OCI-LY3 (cell line): ENCODE results near the gene NR3C1.

Experiments
- EZH2phosphoT487 ChIP-seq: fragments of 200-600 bp; shearing (Covaris generic); IDR thresholded peaks from 2 replicates; pipeline ENCODE4 v1.6.1; 2018; ENCODE audit warnings: antibody characterized with exemption, mixed run types, low read depth
- TF ChIP-seq, protein P1 (sequence below): fragments of 200-600, 300-600 bp; sonication (generic); IDR thresholded peaks from 2 replicates; pipeline ENCODE4 v1.5.1; 2014; ENCODE audit warnings: antibody characterized with exemption, low read length, low read depth

DNA sequence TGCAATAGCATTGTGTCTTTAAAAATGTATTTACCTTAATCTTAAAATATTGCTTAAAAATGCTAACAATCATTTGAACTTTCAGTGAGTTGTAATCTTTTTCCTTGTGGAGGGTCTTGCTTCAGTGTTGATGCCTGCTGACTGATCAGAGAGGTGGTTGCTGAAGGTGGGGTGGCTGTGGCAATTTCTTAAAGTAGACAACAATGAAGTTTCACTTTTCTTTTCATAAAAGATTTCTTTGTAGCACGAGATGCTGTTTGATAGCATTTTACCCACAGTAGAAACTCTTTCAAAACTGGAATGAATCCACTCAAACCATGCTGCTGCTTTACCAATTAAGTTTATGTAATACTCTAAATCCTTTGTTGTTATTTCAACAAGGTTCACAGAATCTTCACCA lies 50.8 kb downstream of the NR3C1 start:
- TF ChIP-seq, protein P1, sequence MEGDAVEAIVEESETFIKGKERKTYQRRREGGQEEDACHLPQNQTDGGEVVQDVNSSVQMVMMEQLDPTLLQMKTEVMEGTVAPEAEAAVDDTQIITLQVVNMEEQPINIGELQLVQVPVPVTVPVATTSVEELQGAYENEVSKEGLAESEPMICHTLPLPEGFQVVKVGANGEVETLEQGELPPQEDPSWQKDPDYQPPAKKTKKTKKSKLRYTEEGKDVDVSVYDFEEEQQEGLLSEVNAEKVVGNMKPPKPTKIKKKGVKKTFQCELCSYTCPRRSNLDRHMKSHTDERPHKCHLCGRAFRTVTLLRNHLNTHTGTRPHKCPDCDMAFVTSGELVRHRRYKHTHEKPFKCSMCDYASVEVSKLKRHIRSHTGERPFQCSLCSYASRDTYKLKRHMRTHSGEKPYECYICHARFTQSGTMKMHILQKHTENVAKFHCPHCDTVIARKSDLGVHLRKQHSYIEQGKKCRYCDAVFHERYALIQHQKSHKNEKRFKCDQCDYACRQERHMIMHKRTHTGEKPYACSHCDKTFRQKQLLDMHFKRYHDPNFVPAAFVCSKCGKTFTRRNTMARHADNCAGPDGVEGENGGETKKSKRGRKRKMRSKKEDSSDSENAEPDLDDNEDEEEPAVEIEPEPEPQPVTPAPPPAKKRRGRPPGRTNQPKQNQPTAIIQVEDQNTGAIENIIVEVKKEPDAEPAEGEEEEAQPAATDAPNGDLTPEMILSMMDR, result no peak
- TF ChIP-seq EZH2phosphoT487, result no peak
